ENCODE measurements around the gene CLSTN1. TPM values are rescaled to one million over a fixed set of nuclear protein-coding genes. Genes with fewer than 3 reads are reported as not detected.

CLSTN1 gene
- total and polyA plus RNA-seq, 2 of the 13 experiments (the other 11 are each of a cell fraction or from before 2014, with no cell fraction given), result 19.7 to 29.8 TPM

- TF ChIP-seq, protein P1, sequence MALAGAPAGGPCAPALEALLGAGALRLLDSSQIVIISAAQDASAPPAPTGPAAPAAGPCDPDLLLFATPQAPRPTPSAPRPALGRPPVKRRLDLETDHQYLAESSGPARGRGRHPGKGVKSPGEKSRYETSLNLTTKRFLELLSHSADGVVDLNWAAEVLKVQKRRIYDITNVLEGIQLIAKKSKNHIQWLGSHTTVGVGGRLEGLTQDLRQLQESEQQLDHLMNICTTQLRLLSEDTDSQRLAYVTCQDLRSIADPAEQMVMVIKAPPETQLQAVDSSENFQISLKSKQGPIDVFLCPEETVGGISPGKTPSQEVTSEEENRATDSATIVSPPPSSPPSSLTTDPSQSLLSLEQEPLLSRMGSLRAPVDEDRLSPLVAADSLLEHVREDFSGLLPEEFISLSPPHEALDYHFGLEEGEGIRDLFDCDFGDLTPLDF (CRISPR knock-in tag; IDR thresholded peaks at IDR 0.05), result no peak
- TF ChIP-seq JDP2 (CRISPR knock-in tag; IDR thresholded peaks at IDR 0.05; ENCODE audit: borderline replicate concordance) (no peak), ZNF557 (CRISPR knock-in tag; IDR thresholded peaks at IDR 0.05) (no peak), SYNCRIP (IDR thresholded peaks at IDR 0.05; ENCODE audit: insufficient read depth, low read depth, low read length) (no peak), ZNF224 (CRISPR knock-in tag; IDR thresholded peaks at IDR 0.05) (no peak), ZNF816 (CRISPR knock-in tag; IDR thresholded peaks at IDR 0.05; ENCODE audit: borderline replicate concordance) (no peak), ZNF773 (CRISPR knock-in tag; IDR thresholded peaks at IDR 0.05; ENCODE audit: borderline replicate concordance) (no peak), PAXIP1 (CRISPR knock-in tag; conservative IDR thresholded peaks at IDR 0.05) (peak; percentile 56), EP300 (IDR thresholded peaks at IDR 0.05; ENCODE audit: low read depth in 2 of 2, low read length in 2 of 2) (no peak), EP300 (CRISPR knock-in tag; IDR thresholded peaks at IDR 0.05; ENCODE audit: borderline replicate concordance) (no peak), PHF20 (CRISPR knock-in tag; IDR thresholded peaks at IDR 0.05) (0 out of 2 replicates have a peak, but pooled peaks have one; percentile 36), ZNF282 (IDR thresholded peaks at IDR 0.05; ENCODE audit: partially characterized antibody) (no peak), CBX5 (CRISPR knock-in tag; IDR thresholded peaks at IDR 0.05; ENCODE audit: borderline replicate concordance) (no peak), HOXA5 (CRISPR knock-in tag; IDR thresholded peaks at IDR 0.05) (peak; percentile 17; the same call in 1 of the 2 replicates), SATB2 (CRISPR knock-in tag; IDR thresholded peaks at IDR 0.05) (no peak), HOXA3 (CRISPR knock-in tag; IDR thresholded peaks at IDR 0.05) (no peak)
- TF ChIP-seq, protein P2, sequence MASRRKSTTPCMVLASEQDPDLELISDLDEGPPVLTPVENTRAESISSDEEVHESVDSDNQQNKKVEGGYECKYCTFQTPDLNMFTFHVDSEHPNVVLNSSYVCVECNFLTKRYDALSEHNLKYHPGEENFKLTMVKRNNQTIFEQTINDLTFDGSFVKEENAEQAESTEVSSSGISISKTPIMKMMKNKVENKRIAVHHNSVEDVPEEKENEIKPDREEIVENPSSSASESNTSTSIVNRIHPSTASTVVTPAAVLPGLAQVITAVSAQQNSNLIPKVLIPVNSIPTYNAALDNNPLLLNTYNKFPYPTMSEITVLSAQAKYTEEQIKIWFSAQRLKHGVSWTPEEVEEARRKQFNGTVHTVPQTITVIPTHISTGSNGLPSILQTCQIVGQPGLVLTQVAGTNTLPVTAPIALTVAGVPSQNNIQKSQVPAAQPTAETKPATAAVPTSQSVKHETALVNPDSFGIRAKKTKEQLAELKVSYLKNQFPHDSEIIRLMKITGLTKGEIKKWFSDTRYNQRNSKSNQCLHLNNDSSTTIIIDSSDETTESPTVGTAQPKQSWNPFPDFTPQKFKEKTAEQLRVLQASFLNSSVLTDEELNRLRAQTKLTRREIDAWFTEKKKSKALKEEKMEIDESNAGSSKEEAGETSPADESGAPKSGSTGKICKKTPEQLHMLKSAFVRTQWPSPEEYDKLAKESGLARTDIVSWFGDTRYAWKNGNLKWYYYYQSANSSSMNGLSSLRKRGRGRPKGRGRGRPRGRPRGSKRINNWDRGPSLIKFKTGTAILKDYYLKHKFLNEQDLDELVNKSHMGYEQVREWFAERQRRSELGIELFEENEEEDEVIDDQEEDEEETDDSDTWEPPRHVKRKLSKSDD (CRISPR knock-in tag; IDR thresholded peaks at IDR 0.05; ENCODE audit: low read depth), result no peak
- TF ChIP-seq, protein P3, sequence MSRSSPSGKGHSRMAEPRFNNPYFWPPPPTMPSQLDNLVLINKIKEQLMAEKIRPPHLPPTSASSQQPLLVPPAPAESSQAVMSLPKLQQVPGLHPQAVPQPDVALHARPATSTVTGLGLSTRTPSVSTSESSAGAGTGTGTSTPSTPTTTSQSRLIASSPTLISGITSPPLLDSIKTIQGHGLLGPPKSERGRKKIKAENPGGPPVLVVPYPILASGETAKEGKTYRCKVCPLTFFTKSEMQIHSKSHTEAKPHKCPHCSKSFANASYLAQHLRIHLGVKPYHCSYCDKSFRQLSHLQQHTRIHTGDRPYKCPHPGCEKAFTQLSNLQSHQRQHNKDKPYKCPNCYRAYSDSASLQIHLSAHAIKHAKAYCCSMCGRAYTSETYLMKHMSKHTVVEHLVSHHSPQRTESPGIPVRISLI (CRISPR knock-in tag; IDR thresholded peaks at IDR 0.05; ENCODE audit: borderline replicate concordance), result no peak
- TF ChIP-seq, protein P4, sequence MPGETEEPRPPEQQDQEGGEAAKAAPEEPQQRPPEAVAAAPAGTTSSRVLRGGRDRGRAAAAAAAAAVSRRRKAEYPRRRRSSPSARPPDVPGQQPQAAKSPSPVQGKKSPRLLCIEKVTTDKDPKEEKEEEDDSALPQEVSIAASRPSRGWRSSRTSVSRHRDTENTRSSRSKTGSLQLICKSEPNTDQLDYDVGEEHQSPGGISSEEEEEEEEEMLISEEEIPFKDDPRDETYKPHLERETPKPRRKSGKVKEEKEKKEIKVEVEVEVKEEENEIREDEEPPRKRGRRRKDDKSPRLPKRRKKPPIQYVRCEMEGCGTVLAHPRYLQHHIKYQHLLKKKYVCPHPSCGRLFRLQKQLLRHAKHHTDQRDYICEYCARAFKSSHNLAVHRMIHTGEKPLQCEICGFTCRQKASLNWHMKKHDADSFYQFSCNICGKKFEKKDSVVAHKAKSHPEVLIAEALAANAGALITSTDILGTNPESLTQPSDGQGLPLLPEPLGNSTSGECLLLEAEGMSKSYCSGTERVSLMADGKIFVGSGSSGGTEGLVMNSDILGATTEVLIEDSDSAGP (CRISPR knock-in tag; IDR thresholded peaks at IDR 0.05; ENCODE audit: borderline replicate concordance), result no peak
These were observed 136.5 kb downstream of the CLSTN1 start (continued) for GRCh38 chr1:9687120-9687873.

Measured in HepG2 (cell line).